K562 (cell line): ENCODE measurements around the gene MYCBPAP.

ENCODE experiments used
- TAF1 ChIP-seq: IDR thresholded peaks from 2 replicates; pipeline ENCODE4 v1.6.1; 2011; ENCODE audit warnings: mild to moderate bottlenecking, low read length, moderate library complexity; ENCODE audit not compliant: insufficient read depth, control insufficient read depth, severe bottlenecking; ENCODE audit errors: extremely low read depth
- TF ChIP-seq, protein P1 (sequence below), 3 experiments: IDR thresholded peaks in 2 of 3; conservative IDR thresholded peaks in 1 of 3; 2 replicates each; pipeline ENCODE4 v1.5.1; 2011 to 2012; ENCODE audit warnings: low read length in 3 of 3, mild to moderate bottlenecking in 3 of 3, control low read depth in 2 of 3, improper control_type of control experiment in 1 of 3, inconsistent platforms in 1 of 3, low read depth in 1 of 3, mixed read lengths in 1 of 3, moderate library complexity in 1 of 3; ENCODE audit not compliant: insufficient read depth in 2 of 3

DNA sequence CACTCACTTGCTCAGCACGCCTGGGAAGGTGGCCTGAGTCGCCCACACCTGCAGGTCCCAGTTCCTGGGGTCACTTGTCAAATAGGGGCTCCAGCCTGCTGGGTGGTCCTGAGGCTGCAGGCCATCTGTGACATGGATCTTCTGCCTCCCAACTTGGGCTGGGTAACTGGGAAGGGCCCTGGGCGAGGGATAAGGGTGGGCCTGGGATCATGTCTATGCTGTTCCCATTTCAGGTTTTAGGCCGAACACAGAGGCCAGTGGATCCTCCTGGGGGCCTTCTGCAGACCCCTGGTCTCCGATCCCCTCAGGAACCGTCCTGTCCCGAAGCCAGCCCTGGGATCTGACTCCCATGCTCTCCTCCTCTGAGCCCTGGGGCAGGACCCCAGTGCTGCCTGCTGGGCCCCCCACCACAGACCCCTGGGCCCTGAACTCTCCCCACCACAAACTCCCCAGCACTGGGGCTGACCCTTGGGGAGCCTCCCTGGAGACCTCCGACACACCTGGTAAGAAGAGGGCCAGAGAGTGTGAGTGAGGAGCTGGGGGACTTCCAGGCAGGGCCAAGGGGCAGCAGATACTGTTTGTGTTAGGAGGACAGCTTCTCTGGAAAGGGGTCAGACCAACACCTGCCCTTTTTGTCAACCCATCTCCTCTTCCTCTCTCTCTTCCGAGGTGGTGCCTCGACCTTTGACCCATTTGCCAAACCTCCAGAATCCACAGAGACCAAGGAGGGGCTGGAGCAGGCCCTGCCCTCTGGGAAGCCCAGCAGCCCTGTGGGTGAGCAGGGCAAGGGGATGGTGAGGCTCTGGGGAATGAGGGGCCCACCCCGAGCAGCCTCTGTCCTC is 32.5 kb downstream of the MYCBPAP start:
- TF ChIP-seq, protein P1, sequence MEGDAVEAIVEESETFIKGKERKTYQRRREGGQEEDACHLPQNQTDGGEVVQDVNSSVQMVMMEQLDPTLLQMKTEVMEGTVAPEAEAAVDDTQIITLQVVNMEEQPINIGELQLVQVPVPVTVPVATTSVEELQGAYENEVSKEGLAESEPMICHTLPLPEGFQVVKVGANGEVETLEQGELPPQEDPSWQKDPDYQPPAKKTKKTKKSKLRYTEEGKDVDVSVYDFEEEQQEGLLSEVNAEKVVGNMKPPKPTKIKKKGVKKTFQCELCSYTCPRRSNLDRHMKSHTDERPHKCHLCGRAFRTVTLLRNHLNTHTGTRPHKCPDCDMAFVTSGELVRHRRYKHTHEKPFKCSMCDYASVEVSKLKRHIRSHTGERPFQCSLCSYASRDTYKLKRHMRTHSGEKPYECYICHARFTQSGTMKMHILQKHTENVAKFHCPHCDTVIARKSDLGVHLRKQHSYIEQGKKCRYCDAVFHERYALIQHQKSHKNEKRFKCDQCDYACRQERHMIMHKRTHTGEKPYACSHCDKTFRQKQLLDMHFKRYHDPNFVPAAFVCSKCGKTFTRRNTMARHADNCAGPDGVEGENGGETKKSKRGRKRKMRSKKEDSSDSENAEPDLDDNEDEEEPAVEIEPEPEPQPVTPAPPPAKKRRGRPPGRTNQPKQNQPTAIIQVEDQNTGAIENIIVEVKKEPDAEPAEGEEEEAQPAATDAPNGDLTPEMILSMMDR (IDR thresholded peaks at IDR 0.05 in 2 of 3, conservative IDR thresholded peaks at IDR 0.05 in 1 of 3; ENCODE audit: insufficient read depth in 2 of 3, low read depth in 1 of 3, low read length in 3 of 3) = no peak
- TF ChIP-seq TAF1 = no peak
